GM13977 (cell line): ENCODE measurements around the gene HOXD9.

Experiments used
- DNase-seq: peaks from one replicate; pipeline ENCODE4 v3.0.0; 2012; ENCODE audit warnings: low spot score
- CTCF ChIP-seq: IDR thresholded peaks from 2 replicates; pipeline ENCODE4 v1.5.1; 2012; ENCODE audit warnings: mild to moderate bottlenecking, control low read depth; ENCODE audit not compliant: insufficient read depth; ENCODE audit errors: extremely low read depth, missing control alignments
- in situ Hi-C: fragments of 300-500 bp; cut with MboI; formaldehyde crosslinking; loops from one replicate; pipeline ENCODE4 v1.12.0; 2022; ENCODE audit warnings: low sequenced_read_pairs, low pct_unique_long_range_greater_than_20kb, mixed read lengths, inconsistent platforms; ENCODE audit not compliant: unreplicated experiment

HOXD9 gene

DNA sequence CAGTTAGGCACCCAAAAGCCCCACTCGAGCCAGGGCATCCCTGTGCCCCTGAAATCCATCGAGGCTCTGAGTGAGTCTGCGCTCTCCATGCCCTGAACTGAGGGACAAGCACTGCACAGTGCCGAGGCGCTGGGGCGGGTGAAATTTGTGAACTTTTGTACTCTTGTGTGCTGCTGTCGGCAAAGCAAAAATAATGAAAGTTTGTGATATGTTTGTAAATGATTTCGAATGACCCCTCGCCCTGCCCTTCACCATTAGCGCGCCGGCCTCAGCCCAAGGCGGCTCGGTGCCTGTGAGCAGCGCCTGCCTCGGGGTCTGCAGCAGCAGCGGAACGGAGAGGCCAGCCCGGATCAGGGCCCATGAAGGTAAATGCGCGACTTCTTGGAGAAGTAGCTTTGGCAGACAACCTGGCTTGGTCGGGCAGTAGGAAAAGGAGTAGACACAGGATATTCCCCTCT lies 27.0 kb downstream of the HOXD9 start:
- no peak for TF ChIP-seq CTCF
- in situ Hi-C loops = loop anchor here (10.0 kb wide), 1 partner anchor 305 kb away; no protein-coding TSS in a partner anchor
- DNase-seq = no peak

DNA sequence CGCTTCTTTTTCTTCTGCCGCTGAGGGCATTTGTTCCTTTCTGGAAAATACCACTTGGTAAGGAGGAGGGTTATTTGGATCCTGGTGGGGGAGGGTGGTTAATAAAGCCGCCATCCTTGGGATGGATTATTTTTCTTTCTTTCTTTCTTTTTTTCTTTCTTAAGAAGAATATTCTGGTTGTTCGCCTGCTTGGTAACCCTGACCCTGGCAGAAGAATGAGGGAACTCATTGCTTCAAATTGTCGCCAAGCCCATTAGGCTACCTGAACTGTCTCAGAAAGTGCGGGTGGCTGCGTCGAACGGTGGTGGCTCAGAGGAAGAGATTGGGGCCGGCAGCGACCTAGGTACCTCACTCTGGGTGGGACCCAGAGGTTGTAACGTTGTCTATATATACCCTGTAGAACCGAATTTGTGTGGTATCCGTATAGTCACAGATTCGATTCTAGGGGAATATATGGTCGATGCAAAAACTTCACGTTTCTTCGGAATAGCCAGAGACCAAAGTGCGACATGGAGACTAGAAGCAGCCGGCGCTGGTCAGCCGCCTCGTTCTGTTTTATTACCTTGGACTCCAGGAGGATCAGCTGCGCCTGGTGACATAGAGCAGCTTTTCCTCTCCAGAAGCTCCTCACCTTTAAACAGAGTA lies 27.5 kb downstream of the HOXD9 start:
- no peak for DNase-seq
- in situ Hi-C loops = loop anchor here (10.0 kb wide), 1 partner anchor 305 kb away; no protein-coding TSS in a partner anchor
- no peak for TF ChIP-seq CTCF

GRCh38 chr2:176150584-176151441 lies 28.3 kb downstream of the HOXD9 start:
- DNase-seq = no peak
- in situ Hi-C loops = no loop called here
- no peak for TF ChIP-seq CTCF

DNA sequence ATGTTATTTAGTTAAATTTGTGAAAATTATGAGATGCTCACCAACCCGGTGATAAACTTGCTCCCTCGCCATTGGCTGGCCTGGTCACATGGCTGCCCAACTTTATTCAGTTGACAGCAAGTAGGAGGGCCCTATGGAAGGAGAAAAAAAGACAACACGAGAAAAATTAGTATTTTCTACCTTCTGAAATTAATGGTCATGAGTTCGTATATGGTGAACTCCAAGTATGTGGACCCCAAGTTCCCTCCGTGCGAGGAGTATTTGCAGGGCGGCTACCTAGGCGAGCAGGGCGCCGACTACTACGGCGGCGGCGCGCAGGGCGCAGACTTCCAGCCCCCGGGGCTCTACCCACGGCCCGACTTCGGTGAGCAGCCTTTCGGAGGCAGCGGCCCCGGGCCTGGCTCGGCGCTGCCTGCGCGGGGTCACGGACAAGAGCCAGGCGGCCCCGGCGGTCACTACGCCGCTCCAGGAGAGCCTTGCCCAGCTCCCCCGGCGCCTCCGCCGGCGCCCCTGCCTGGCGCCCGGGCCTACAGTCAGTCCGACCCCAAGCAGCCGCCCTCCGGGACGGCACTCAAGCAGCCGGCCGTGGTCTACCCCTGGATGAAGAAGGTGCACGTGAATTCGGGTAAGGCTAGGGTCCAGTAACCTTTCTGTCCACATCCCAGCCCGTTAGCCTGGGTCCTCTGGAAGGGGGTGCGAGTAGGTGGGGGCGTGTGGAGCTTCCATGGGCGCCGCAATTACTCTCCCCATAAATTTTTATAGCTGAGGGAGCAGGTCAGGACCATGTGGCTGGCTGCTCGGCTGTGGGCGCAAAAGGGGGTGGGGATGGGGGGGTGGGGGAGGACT lies 29.1 kb downstream of the HOXD9 start, which contains the start of gene HOXD4:
TSS of gene HOXD4 (plus strand) at position 109 of the 846 bp plus-strand sequence. CDS start at position 193, 84 bp downstream.
- TF ChIP-seq CTCF = no peak
- in situ Hi-C loops = no loop called here
- DNase-seq = no peak

DNA sequence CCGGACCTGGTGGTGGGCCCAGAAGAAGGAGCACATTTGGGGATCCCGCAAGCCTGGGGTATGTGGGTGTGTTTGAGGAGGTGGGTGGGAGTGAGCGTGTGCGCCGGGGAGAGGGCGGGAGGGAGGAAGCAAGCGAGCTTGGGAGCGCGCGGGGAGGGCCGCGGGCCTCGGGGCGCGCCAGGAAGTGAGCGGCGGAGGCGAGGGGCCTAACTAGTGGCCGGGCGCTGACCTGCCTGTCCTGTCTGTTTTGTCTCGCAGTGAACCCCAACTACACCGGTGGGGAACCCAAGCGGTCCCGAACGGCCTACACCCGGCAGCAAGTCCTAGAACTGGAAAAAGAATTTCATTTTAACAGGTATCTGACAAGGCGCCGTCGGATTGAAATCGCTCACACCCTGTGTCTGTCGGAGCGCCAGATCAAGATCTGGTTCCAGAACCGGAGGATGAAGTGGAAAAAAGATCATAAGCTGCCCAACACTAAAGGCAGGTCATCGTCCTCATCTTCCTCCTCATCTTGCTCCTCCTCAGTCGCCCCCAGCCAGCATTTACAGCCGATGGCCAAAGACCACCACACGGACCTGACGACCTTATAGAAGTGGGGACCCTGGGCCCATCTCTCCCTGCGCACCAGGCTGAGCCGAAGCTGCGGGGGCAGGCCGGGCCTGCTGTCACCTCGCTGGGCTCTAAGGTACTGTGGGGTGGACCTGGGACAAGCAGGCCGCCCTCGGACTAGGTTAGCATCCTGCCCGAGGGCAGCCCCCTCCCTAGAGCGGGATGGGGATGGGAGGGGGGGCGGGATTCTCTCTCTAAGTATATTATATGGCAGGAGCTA lies 30.0 kb downstream of the HOXD9 start:
- in situ Hi-C loops = no loop called here
- no peak for DNase-seq
- TF ChIP-seq CTCF = no peak
